ENCODE data around the gene MEGF6.

Gene MEGF6

GRCh38 chr1:3550511-3551289, 60.6 kb downstream of the MEGF6 start:
- no peak for DNase-seq

GRCh38 chr1:3548895-3549294, 62.4 kb downstream of the MEGF6 start:
- DNase-seq, result no peak

- DNase-seq, result no peak
Observed at GRCh38 chr1:3548156-3548893, 63.0 kb downstream of the MEGF6 start.

- DNase-seq, result no peak
Observed at GRCh38 chr1:3547055-3548005, 64.0 kb downstream of the MEGF6 start.

- DNase-seq, result no peak
Observed at GRCh38 chr1:3546048-3546384, 65.3 kb downstream of the MEGF6 start.

- no peak for DNase-seq
Observed at GRCh38 chr1:3545363-3546047, 65.8 kb downstream of the MEGF6 start.

- no peak for DNase-seq
Observed at GRCh38 chr1:3544040-3544977, 67.0 kb downstream of the MEGF6 start.

GRCh38 chr1:3543076-3544039, 68.0 kb downstream of the MEGF6 start:
- DNase-seq, result no peak

GRCh38 chr1:3542676-3543075, 68.6 kb downstream of the MEGF6 start:
- no peak for DNase-seq

GRCh38 chr1:3541936-3542335, 69.4 kb downstream of the MEGF6 start:
- DNase-seq, result no peak

- no peak for DNase-seq
Observed at GRCh38 chr1:3541465-3541864, 69.8 kb downstream of the MEGF6 start.

GRCh38 chr1:3540876-3541275, 70.4 kb downstream of the MEGF6 start:
- no peak for DNase-seq

GRCh38 chr1:3539707-3540425, 71.4 kb downstream of the MEGF6 start:
- no peak for DNase-seq

GRCh38 chr1:3537359-3537758, 73.9 kb downstream of the MEGF6 start:
- DNase-seq, result no peak

GRCh38 chr1:3536420-3537195, 74.7 kb downstream of the MEGF6 start:
- no peak for DNase-seq

GRCh38 chr1:3535732-3536131, 75.6 kb downstream of the MEGF6 start:
- no peak for DNase-seq

GRCh38 chr1:3534803-3535637, 76.3 kb downstream of the MEGF6 start:
- peak; percentile 50 for DNase-seq

All from NCI-H2171 (cell line).